Prostate gland (tissue), 2 donors: ENCODE data around the gene FBXL17. TPM values are rescaled to one million over a fixed set of nuclear protein-coding genes. Genes with fewer than 3 reads are reported as not detected.
"Not testable (repeated sequence)": the region's sequence is repeated elsewhere in the genome, so short reads cannot be mapped to it uniquely, and the experiment has no call there.

Experiments
- DNase-seq: peaks from one replicate; pipeline ENCODE4 v3.0.0-alpha.2; 2019; ENCODE audit warnings: low spot score
- H3K27ac ChIP-seq, 2 donors: fragments of 200-600 bp; sonication (generic); 2 replicates each; pipeline ENCODE4 v1.5.1; 2017 to 2019
- H3K27me3 ChIP-seq: fragments of 200-600 bp; sonication (generic); replicated peaks from 2 replicates; pipeline ENCODE4 v1.5.1; 2019; ENCODE audit not compliant: insufficient read depth
- H3K36me3 ChIP-seq, 2 donors: fragments of 200-600 bp; sonication (generic); 1 replicate in 1 of 2; 2 replicates in 1 of 2; pipeline versions ENCODE4 v1.5.1 to v1.8.1; 2017 to 2019
- H3K4me1 ChIP-seq: fragments of 200-600 bp; sonication (generic); replicated peaks from 2 replicates; pipeline ENCODE4 v1.5.1; 2019
- H3K4me3 ChIP-seq, 2 donors: fragments of 200-600 bp; sonication (generic); 2 replicates each; pipeline ENCODE4 v1.5.1; 2017 to 2019
- H3K9me3 ChIP-seq: fragments of 200-600 bp; sonication (generic); 2 replicates; pipeline ENCODE4 v1.5.1; 2017
- CTCF ChIP-seq, 4 experiments: fragments of 200-600 bp in 2 of 4; fragments of 450-650 bp in 2 of 4; sonication (generic) in 2 of 4; IDR thresholded peaks; 1 replicate in 3 of 4; 2 replicates in 1 of 4; pipeline ENCODE4 v1.5.1; 2016 to 2019; ENCODE audit warnings: antibody characterized with exemption in 4 of 4, mild to moderate bottlenecking in 2 of 4, moderate library complexity in 2 of 4
- POLR2A ChIP-seq: fragments of 450-650 bp; IDR thresholded peaks from one replicate; pipeline ENCODE4 v1.6.1; 2016; ENCODE audit warnings: antibody characterized with exemption, mild to moderate bottlenecking
- POLR2AphosphoS5 ChIP-seq: sonication (generic); formaldehyde crosslinking; IDR thresholded peaks from one replicate; pipeline ENCODE4 v1.6.1; 2017; ENCODE audit warnings: antibody characterized with exemption
- WGBS: methylation state at CpG from one replicate; pipeline ENCODE4 v1.1.5; 2018; 5-methylcytosine and 5-hydroxymethylcytosine counted together
- intact Hi-C: fragments of 100-400 bp; cut with DNase I; formaldehyde crosslinking; loops from one replicate; pipeline ENCODE4 v1.14.2; 2022
- total RNA-seq, 2 donors: library from RNA; depleted of rRNA; stranded (reverse); fragments of >200 nt; gene quantifications; one replicate each; pipeline ENCODE4 v1.1.0, GENCODE V29; 2016

FBXL17 gene
- total RNA-seq, 2 donors from 2014 or later, result 14.8 to 30.4 TPM

DNA sequence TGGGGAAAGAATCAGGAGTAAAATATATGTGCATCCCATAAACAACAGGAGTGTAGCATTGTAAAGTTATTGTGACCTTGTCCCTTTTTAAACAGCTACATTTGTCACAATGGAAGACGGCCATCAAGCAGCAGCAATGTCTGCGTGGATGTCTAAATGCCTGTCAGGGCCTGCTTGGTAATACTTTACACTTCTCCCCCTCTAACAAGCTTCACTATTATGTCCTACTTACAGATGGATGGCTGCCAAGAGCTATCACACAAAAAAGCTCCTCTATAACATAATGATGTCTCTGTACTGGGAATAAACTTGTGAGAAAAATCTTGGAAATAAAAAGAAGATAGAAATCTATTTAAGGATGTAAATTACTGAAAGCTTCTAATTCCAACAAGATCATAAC, 213.0 kb downstream of the FBXL17 start:
- intact Hi-C loops, result no loop called here
- Histone ChIP-seq H3K27ac (no peak overlapping the region), H3K4me1 (no peaks in the 10 kb centered on the region), H3K9me3 (no peaks in the 10 kb centered on the region), H3K36me3 (no peaks in the 10 kb centered on the region), H3K4me3 (no peak overlapping the region), H3K27me3 (no peaks in the 10 kb centered on the region)
- no peak for TF ChIP-seq POLR2A
- 51% methylated on average over 2 of the region's 2 CpGs for WGBS
- DNase-seq, result no peak

- TF ChIP-seq POLR2A, result no peak
- TF ChIP-seq CTCF (IDR thresholded peaks at IDR 0.05), result no peak
- no peak for TF ChIP-seq POLR2AphosphoS5
- no peak overlapping the region for H3K4me3 ChIP-seq
- 100% methylated on average over 2 of the region's 2 CpGs for WGBS
- no peaks in the 10 kb centered on the region for H3K4me1 ChIP-seq
- DNase-seq, result no peak
- H3K27me3 ChIP-seq, result no peaks in the 10 kb centered on the region
- H3K27ac ChIP-seq, result no peak overlapping the region
- intact Hi-C loops, result no loop called here
- no peaks in the 10 kb centered on the region for H3K36me3 ChIP-seq
- no peaks in the 10 kb centered on the region for H3K9me3 ChIP-seq
These were observed 214.7 kb downstream of the FBXL17 start for GRCh38 chr5:108167174-108167573.

GRCh38 chr5:108164574-108164973, 217.3 kb downstream of the FBXL17 start:
- H3K9me3 ChIP-seq, result no peaks in the 10 kb centered on the region
- no peaks in the 10 kb centered on the region for H3K27me3 ChIP-seq
- TF ChIP-seq CTCF (IDR thresholded peaks at IDR 0.05), result no peak
- TF ChIP-seq POLR2AphosphoS5, result no peak
- TF ChIP-seq POLR2A, result no peak
- H3K4me1 ChIP-seq, result no peaks in the 10 kb centered on the region
- DNase-seq, result no peak
- 95% methylated on average over 2 of the region's 2 CpGs for WGBS
- H3K27ac ChIP-seq, result no peak overlapping the region
- no peak overlapping the region for H3K4me3 ChIP-seq
- no peaks in the 10 kb centered on the region for H3K36me3 ChIP-seq
- intact Hi-C loops, result no loop called here

DNA sequence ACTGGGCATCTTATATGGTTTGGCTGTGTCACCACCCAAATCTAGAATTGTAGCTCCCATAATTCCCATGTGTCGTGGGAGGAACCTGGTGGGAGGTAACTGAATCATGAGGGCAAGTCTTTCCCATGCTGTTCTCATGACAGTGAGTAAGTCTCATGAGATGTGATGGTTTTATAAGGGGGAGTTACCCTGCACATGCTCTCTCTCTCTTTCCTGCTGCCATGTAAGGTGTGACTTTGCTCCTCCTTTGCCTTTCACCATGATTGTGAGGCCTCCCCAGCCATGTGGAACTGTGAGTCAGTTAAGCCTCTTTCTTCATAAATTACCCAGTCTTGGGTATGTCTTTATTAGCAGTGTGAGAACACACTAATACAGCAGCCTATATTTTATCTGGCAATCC, 229.0 kb downstream of the FBXL17 start:
- H3K4me1 ChIP-seq, H3K36me3 ChIP-seq, H3K4me3 ChIP-seq, H3K27ac ChIP-seq, DNase-seq, intact Hi-C loops, H3K27me3 ChIP-seq, H3K9me3 ChIP-seq: not testable (repeated sequence)
- WGBS, result 100% methylated on average over 1 of the region's 1 CpG

GRCh38 chr5:108149369-108149768, 232.5 kb downstream of the FBXL17 start:
- H3K9me3 ChIP-seq, result no peaks in the 10 kb centered on the region
- no peak for DNase-seq
- no peaks in the 10 kb centered on the region for H3K4me1 ChIP-seq
- H3K27me3 ChIP-seq, result no peaks in the 10 kb centered on the region
- no peaks in the 10 kb centered on the region for H3K36me3 ChIP-seq
- WGBS, result 100% methylated on average over 1 of the region's 1 CpG
- intact Hi-C loops, result no loop called here
- H3K27ac ChIP-seq, result no peak overlapping the region
- TF ChIP-seq CTCF (IDR thresholded peaks at IDR 0.05), result no peak
- TF ChIP-seq POLR2AphosphoS5, result no peak
- no peak for TF ChIP-seq POLR2A
- H3K4me3 ChIP-seq, result no peak overlapping the region

GRCh38 chr5:108148715-108149139, 233.2 kb downstream of the FBXL17 start:
- Histone ChIP-seq H3K36me3 (no peaks in the 10 kb centered on the region), H3K27ac (no peak overlapping the region), H3K4me1 (no peaks in the 10 kb centered on the region), H3K9me3 (no peaks in the 10 kb centered on the region), H3K27me3 (no peaks in the 10 kb centered on the region), H3K4me3 (no peak overlapping the region)
- intact Hi-C loops, result no loop called here
- DNase-seq, result no peak
- TF ChIP-seq POLR2AphosphoS5 (no peak), CTCF (IDR thresholded peaks at IDR 0.05) (peak in 1 of 4 experiments; percentile 52)
